ENCODE data around the gene SEC22C.

DNA sequence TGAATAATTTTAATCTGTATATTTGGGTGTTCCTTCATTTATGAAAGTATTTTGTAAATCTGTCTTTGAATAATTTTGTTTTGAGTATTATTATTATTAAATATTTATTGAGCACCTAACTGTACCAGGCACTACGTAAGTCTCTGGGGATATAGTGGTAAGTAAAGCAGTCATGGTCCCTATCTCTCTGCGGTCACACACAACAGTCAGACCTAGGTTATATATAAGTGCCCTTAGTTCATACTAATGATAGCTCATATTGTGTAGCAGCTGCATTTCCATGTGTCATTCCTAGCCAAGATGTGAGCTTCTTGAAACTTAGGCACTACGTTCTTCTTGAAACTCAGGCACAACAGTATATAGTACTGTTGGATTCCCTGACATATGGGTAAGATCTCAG is 31.2 kb upstream of the SEC22C start:
- TF ChIP-seq, protein P1, sequence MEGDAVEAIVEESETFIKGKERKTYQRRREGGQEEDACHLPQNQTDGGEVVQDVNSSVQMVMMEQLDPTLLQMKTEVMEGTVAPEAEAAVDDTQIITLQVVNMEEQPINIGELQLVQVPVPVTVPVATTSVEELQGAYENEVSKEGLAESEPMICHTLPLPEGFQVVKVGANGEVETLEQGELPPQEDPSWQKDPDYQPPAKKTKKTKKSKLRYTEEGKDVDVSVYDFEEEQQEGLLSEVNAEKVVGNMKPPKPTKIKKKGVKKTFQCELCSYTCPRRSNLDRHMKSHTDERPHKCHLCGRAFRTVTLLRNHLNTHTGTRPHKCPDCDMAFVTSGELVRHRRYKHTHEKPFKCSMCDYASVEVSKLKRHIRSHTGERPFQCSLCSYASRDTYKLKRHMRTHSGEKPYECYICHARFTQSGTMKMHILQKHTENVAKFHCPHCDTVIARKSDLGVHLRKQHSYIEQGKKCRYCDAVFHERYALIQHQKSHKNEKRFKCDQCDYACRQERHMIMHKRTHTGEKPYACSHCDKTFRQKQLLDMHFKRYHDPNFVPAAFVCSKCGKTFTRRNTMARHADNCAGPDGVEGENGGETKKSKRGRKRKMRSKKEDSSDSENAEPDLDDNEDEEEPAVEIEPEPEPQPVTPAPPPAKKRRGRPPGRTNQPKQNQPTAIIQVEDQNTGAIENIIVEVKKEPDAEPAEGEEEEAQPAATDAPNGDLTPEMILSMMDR (IDR thresholded peaks at IDR 0.05), result no peak
- TF ChIP-seq TAF1 (IDR thresholded peaks at IDR 0.05; ENCODE audit: borderline replicate concordance, low read depth, low read length), result no peak
- TF ChIP-seq SIN3A (IDR thresholded peaks at IDR 0.05; ENCODE audit: borderline replicate concordance, low read depth, low read length), result no peak
- no peak for TF ChIP-seq POLR2AphosphoS5 (IDR thresholded peaks at IDR 0.05; ENCODE audit: low read depth, low read length)
- TF ChIP-seq CHD2 (IDR thresholded peaks at IDR 0.05; ENCODE audit: low read length, partially characterized antibody), result no peak
- TF ChIP-seq, protein P2, sequence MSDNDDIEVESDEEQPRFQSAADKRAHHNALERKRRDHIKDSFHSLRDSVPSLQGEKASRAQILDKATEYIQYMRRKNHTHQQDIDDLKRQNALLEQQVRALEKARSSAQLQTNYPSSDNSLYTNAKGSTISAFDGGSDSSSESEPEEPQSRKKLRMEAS (IDR thresholded peaks at IDR 0.05; ENCODE audit: low read depth), result no peak
- no peak for TF ChIP-seq RAD21 (IDR thresholded peaks at IDR 0.05; ENCODE audit: low read length)
- TF ChIP-seq EZH2phosphoT487 (IDR thresholded peaks at IDR 0.05; ENCODE audit: borderline replicate concordance, low read depth), result no peak

Data from SK-N-SH (cell line).